DOHH2 (cell line): Measurements from ENCODE around the gene APOC1.

Source experiments
- H3F3A ChIP-seq: fragments of 200-600 bp; sonication (generic), shearing (Covaris generic); 2 replicates; pipeline ENCODE4 v1.6.0; 2016; ENCODE audit warnings: antibody characterized with exemption, mild to moderate bottlenecking; ENCODE audit not compliant: control insufficient read depth, insufficient read depth
- H3K27ac ChIP-seq: fragments of 200-600 bp; sonication (generic); 2 replicates; pipeline ENCODE4 v1.5.1; 2014; ENCODE audit warnings: low read depth, mild to moderate bottlenecking, low read length, moderate library complexity
- H3K27me3 ChIP-seq: fragments of 200-600 bp; sonication (generic); 2 replicates; pipeline ENCODE4 v1.6.1; 2014; ENCODE audit warnings: mild to moderate bottlenecking, low read length, mixed read lengths; ENCODE audit not compliant: control insufficient read depth
- H3K36me3 ChIP-seq: fragments of 200-600 bp; sonication (generic); 2 replicates; pipeline ENCODE4 v1.6.1; 2014; ENCODE audit warnings: mild to moderate bottlenecking, low read length, moderate library complexity, mixed read lengths; ENCODE audit not compliant: control insufficient read depth
- H3K4me1 ChIP-seq: fragments of 200-600 bp; sonication (generic); 2 replicates; pipeline ENCODE4 v1.6.1; 2014; ENCODE audit warnings: mild to moderate bottlenecking, low read length, mixed read lengths; ENCODE audit not compliant: control insufficient read depth
- H3K4me2 ChIP-seq: fragments of 200-600 bp; sonication (generic); 2 replicates; pipeline ENCODE4 v1.6.0; 2014; ENCODE audit warnings: mild to moderate bottlenecking, low read length, moderate library complexity
- H3K4me3 ChIP-seq: fragments of 200-600 bp; sonication (generic); 2 replicates; pipeline ENCODE4 v1.5.1; 2014; ENCODE audit warnings: mild to moderate bottlenecking, low read length, mixed read lengths
- H3K79me2 ChIP-seq: fragments of 200-600 bp; sonication (generic); 2 replicates; pipeline ENCODE4 v1.6.1; 2014; ENCODE audit warnings: mild to moderate bottlenecking, low read length, mixed read lengths; ENCODE audit not compliant: control insufficient read depth
- H3K9me2 ChIP-seq: fragments of 200-600 bp; sonication (generic); replicated peaks from 2 replicates; pipeline ENCODE4 v1.6.1; 2014; ENCODE audit warnings: mild to moderate bottlenecking, low read length, mixed read lengths; ENCODE audit not compliant: control insufficient read depth
- H3K9me3 ChIP-seq: fragments of 200-600 bp; sonication (generic); 2 replicates; pipeline ENCODE4 v1.6.1; 2014; ENCODE audit warnings: antibody characterized with exemption, low read length, mixed read lengths; ENCODE audit not compliant: control insufficient read depth, insufficient read depth
- H4K20me1 ChIP-seq: fragments of 200-600 bp; sonication (generic); 2 replicates; pipeline ENCODE4 v1.6.0; 2014; ENCODE audit warnings: low read depth, mild to moderate bottlenecking, antibody characterized with exemption, low read length, moderate library complexity; ENCODE audit not compliant: control insufficient read depth, insufficient read depth
- EZH2phosphoT487 ChIP-seq: fragments of 200-600 bp; sonication (generic); IDR thresholded peaks from 2 replicates; pipeline ENCODE4 v1.6.1; 2017; ENCODE audit warnings: borderline replicate concordance, mild to moderate bottlenecking, antibody characterized with exemption, low read length, moderate library complexity, mixed read lengths
- TF ChIP-seq, protein P1 (sequence below): fragments of 200-600 bp; sonication (generic); IDR thresholded peaks from one replicate; pipeline ENCODE4 v1.5.1; 2014; ENCODE audit warnings: antibody characterized with exemption, mild to moderate bottlenecking, low read depth, low read length; ENCODE audit not compliant: poor library complexity, severe bottlenecking

Gene APOC1

GRCh38 chr19:44942067-44942571 lies 27.7 kb downstream of the APOC1 start, which contains the start of gene APOC4:
TSS of gene APOC4 (plus strand) at chr19:44942237. CDS start at chr19:44942278, 41 bp downstream.
- Histone ChIP-seq H3F3A (no peaks in the 10 kb centered on the region), H3K4me3 (no peak within 1 kb of the TSS), H3K79me2 (no peaks in the 10 kb centered on the region), H3K9me3 (no peaks in the 10 kb centered on the region), H3K4me2 (no peak within 1 kb of the TSS; the same call in 1 of the 2 replicates), H3K27ac (no peak within 1 kb of the TSS), H3K4me1 (peaks cover 43% of the 10 kb centered on the region), H3K27me3 (no peaks in the 10 kb centered on the region), H3K36me3 (no peaks in the 10 kb centered on the region), H4K20me1 (no peaks in the 10 kb centered on the region), H3K9me2 (no peaks in the 10 kb centered on the region)
- TF ChIP-seq, protein P1, sequence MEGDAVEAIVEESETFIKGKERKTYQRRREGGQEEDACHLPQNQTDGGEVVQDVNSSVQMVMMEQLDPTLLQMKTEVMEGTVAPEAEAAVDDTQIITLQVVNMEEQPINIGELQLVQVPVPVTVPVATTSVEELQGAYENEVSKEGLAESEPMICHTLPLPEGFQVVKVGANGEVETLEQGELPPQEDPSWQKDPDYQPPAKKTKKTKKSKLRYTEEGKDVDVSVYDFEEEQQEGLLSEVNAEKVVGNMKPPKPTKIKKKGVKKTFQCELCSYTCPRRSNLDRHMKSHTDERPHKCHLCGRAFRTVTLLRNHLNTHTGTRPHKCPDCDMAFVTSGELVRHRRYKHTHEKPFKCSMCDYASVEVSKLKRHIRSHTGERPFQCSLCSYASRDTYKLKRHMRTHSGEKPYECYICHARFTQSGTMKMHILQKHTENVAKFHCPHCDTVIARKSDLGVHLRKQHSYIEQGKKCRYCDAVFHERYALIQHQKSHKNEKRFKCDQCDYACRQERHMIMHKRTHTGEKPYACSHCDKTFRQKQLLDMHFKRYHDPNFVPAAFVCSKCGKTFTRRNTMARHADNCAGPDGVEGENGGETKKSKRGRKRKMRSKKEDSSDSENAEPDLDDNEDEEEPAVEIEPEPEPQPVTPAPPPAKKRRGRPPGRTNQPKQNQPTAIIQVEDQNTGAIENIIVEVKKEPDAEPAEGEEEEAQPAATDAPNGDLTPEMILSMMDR = no peak
- TF ChIP-seq EZH2phosphoT487 = no peak

DNA sequence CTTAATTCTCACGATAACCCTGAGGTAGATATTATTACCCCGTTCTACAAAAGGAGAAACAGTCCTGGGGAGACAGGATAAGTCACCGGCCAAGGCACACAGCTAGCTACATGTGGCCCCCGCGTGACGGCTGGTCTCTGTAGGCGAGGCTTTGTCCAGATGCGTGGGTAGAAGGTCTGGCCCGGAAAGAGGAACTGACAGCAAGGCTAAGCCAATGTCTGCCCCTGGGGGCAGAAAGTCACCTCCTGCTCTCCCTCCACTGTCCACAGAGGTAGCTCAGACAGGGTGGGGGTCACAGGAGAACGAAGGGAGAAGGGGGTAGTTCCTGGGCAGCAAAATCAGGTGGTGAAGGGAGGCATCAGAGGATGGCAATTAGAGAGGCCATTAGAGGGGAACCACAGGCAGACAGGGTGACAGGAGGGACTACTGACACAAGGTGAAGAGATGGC lies 29.4 kb downstream of the APOC1 start:
- no peak overlapping the region for H3K4me3 ChIP-seq
- no peaks in the 10 kb centered on the region for H4K20me1 ChIP-seq
- peak overlapping the region; percentile 39 for H3K4me2 ChIP-seq
- no peaks in the 10 kb centered on the region for H3F3A ChIP-seq
- no peaks in the 10 kb centered on the region for H3K27me3 ChIP-seq
- TF ChIP-seq, protein P1 = no peak
- TF ChIP-seq EZH2phosphoT487 = no peak
- no peaks in the 10 kb centered on the region for H3K79me2 ChIP-seq
- no peaks in the 10 kb centered on the region for H3K36me3 ChIP-seq
- H3K27ac ChIP-seq = no peak overlapping the region
- H3K4me1 ChIP-seq = peaks cover 43% of the 10 kb centered on the region
- no peaks in the 10 kb centered on the region for H3K9me2 ChIP-seq
- no peaks in the 10 kb centered on the region for H3K9me3 ChIP-seq

GRCh38 chr19:44947041-44947581 lies 32.7 kb downstream of the APOC1 start:
- Histone ChIP-seq H3K9me3 (no peaks in the 10 kb centered on the region), H3K4me2 (no peak overlapping the region), H4K20me1 (no peaks in the 10 kb centered on the region), H3K9me2 (no peaks in the 10 kb centered on the region), H3K4me1 (peaks cover 28% of the 10 kb centered on the region), H3F3A (0 out of 2 replicates have a peak, but pooled peaks cover 3% of the 10 kb centered on the region), H3K79me2 (no peaks in the 10 kb centered on the region), H3K36me3 (no peaks in the 10 kb centered on the region), H3K4me3 (no peak overlapping the region), H3K27ac (no peak overlapping the region), H3K27me3 (no peaks in the 10 kb centered on the region)
- TF ChIP-seq, protein P1 = no peak
- no peak for TF ChIP-seq EZH2phosphoT487
